Glomerular visceral epithelial cell (primary cell): Measurements from ENCODE around the gene CAMK2G.

Experiments used
- DNase-seq: peaks from one replicate; pipeline ENCODE4 v3.0.0-alpha.2; 2016; ENCODE audit errors: extremely low spot score

Gene CAMK2G

DNA sequence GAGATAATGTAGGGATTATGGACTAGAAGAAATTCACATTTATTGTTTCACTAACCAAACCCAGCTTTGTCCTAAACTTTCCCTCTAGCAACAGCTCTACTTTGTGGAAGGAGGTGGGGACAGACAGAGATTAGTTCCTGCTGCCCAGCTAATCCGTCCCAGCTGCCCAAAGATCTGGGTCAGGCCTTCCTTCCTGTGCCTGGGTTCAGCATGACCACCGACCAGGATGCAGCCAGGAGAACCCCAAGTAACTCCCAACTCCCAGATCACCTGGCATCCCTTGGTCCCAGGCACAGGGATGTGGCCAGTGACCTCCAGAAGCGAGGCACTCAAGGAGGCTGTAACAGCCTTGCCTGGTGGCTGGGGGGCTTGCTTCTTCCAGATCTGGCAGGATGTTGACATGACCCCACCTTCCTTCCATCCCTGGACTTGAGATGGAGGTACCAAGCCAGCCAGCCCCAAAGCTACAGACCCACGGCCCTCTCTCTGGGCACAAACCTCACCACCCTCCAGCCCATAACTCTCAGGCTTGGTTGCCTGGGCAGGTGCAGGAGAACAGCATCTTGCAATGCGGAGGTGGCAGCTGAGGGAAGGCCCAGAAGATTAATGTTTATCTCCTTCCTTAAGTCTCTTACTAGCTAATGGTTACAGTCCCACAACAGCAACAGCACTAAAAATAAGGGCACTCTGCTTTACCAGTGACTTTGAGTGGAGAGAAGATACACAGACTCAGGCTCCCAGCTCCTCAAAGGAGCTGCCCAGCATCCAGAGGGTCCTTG is 11.1 kb downstream of the CAMK2G start:
- DNase-seq = no peak

DNA sequence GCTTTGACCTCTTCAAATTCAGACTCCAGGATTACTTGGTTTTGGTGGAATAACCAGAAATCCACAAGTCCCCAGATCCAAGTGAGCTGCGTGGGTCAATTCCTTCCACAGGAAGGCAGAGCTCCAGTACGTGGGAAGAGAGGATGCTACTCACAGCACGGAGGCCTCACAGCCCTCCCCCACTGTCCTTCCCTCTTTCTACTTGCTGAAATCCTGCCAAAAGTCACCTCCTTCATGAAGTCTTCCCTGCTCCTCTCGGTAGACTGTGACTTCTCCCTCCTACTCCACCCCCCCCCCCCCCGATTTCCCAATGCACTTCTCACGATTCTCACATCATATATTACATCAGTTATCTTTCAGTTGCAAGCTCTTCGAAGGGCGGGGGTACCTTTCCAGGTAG is 12.3 kb downstream of the CAMK2G start:
- no peak for DNase-seq

DNA sequence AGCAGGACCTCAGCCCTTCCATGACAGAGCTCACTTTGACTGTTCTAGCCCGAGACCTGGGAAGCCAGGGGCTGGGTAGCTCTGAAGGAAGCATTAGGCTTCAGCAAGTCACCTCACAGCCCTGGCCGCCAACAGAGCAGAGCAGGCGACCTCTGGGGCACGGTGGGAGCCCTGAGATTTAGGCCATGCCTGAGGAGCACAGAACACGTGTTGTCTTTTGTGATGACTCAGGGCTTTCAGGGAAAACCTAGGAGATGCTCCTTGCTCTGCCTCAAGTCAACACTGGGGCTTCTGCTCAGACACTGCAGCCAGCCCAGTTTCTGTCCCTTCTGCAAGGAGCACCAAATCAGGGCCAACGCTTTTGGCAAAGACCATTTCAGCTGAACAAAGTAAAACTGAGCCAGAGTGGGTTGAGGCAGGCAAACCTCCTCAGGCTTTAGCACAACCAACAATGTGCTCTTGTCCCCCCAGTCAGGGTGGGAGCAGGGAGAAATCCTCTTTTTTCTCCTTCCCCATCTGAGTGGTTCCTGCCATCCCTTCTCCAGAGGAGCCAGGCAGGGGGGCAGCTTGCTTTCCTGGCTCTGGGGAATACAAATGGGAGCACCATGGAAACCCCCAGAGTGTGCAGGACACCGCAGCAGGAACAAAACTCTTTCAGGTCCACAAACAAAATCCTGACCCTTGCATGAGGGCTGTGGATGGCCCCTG is 14.4 kb downstream of the CAMK2G start:
- no peak for DNase-seq

DNA sequence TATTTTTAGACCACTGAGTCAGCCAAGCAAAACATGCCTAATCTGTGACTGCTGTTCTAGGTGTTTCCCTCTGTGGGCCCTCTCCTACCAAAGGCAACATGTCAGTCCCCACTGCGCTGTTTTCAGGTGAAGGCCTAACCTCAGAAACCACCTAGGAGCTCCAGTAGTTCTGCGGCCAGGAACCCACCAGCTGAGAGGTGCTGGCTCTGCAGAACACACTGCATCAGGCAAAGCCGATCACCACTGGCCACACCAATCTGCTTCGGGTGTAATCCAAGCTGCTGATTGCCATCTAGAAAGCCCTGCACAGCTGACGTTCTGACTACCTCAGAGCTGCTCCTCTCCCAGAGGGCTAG is 14.9 kb downstream of the CAMK2G start:
- DNase-seq = no peak

- no peak for DNase-seq
Measured at GRCh38 chr10:73858750-73859427, 15.5 kb downstream of the CAMK2G start.

DNA sequence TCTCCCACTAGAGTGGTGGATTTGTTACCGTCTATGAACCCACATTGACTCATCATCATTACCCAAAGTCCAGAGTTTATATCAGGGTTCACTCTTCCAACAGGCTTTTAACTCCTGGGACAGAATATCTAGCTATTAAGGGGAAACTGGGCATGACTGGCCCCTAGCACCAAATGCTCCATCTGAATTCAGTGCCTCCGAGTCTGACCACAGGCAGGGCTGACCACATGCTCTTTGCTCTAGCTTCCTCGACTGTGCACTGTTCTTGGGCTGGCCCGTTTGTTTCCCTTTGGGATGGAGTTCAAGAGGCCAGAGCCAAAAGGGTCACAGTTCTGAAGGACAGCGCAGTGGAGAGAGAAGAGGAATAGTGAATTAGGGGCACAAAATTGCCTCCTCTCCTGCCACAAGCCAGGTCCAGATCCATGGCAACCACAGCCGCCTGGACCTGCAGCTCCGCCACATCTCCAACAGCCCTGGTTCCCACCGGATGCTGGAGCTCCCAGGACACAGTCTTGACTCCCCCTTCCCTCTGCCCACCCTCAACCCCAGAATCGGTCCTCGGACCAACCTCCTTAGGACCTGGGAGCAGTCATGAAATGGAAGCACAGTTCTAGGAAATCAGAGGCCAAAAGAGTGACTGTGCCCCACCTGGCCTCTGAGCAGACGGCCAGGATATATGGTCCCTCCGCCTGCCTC is 16.2 kb downstream of the CAMK2G start:
- DNase-seq = no peak

GRCh38 chr10:73857446-73857845 is 16.9 kb downstream of the CAMK2G start:
- peak; percentile 61 for DNase-seq

DNA sequence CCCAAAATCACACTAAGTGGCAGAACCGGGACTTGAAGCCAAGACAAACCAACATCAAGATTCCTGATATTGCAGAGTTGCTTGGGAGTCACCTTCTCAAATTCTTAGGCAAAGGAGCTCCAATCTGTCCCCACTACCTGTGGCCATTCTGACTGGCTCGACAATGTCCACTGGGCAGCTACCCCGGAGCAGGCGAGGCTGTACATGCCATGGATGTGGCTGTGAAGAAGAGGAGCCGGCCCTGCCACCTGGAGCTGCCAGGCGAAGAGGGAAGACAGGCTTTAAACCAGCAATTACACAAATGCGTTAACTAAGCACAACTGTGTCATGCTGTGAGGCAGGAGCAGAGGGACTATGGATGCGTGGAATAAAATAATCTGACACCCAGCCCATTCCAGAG is 18.1 kb downstream of the CAMK2G start:
- DNase-seq = no peak

GRCh38 chr10:73855413-73855812 is 18.9 kb downstream of the CAMK2G start:
- no peak for DNase-seq

DNA sequence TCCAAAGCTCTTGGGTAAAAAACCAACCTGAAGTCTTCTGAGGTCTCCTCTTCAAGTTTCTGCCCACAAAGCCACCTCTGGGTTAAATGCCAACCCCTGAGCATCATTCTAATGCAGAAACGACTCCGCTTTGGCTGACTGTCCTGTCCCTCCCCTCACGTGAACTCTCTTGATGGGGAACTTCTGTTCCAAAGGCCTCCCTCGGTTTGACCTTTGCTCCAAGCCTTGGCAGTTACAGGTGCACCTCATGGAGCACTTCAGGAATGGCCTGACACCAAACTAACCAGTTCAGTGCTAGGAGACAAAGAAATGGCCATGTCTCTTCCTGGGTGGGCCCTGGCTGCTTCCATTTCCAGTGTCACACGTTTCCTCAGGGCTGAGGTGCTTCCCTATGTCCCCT is 20.0 kb downstream of the CAMK2G start:
- no peak for DNase-seq

DNA sequence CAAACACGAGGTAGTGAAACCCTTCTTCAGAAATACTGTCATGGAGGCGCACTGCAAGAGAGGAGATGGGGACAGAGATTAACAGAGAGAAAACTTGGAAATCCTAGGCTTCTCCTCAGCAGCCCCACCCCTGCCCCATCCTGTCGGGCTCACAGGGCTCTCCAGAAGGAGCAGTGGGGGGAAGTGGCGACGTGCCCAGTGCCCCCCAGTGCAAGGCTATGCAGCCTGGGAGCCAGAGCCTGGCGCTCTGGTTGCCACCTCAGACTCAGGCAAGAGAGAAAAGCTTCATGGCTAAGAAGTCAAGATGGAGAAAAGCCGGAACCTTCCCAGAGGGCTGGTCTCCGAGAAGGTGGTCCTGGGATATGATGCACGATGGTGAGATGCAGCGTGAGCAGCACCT is 21.2 kb downstream of the CAMK2G start:
- no peak for DNase-seq

DNA sequence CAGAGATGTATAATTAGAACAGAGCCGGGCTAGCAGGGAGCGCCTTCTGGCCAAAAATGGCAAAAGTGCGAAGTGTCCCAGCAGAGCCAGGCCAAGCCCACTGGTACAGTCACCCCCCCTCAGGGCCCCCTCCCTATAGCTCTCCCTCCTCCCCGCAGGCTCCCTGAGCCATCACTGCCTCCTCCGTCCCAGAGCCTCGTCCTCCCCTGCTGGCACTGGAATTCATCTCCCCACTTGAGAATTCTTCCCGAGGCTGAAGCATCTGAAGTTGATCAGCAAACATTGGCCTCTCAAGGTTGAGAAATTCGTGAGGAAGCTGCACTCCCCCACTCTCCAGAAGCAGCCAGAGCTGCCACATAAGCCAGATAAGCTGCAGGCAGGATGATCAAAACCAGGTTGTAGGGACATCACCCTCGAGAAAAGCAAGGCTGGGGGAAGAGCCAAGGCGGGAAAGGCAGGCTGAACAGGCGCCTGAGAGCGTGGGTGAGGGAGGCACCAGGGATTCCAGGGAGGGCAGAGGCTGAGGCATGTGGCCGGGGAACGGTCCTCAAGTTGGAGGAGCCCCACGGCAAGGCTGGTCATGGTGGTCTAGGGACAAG is 23.4 kb downstream of the CAMK2G start:
- no peak for DNase-seq

- no peak for DNase-seq
Measured at GRCh38 chr10:73850211-73850610, 24.1 kb downstream of the CAMK2G start.

DNA sequence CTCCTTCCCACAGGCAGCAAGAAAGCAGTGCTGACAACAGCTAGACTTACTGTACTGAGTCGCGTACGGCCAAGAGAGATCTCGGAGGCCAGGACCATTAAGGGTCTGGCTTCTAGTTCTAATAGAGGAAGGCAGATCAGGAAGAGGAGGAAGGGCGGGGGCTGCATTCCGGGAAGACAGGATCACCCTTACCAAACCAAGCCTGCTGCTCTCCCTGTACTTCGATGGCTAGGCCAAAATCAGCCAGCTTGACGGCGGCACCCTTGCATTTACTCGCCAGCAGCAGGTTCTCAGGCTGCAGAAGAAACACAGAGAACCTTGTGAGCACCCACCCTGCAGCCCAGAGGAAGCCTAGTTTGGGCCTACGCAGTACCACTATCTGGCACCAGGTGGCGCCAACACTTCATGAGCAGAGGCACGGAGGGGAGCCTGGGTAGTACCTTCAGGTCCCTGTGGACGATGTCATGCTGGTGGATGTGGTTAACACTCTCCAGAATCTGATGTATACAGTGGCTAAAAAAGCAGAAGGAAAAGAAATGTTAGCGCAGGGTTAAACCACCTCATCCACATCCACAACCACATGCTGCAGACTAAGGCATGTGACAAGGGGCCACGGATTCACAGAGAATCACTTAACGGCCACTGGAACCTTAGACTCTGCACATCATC is 25.4 kb downstream of the CAMK2G start:
- DNase-seq = peak; percentile 78

DNA sequence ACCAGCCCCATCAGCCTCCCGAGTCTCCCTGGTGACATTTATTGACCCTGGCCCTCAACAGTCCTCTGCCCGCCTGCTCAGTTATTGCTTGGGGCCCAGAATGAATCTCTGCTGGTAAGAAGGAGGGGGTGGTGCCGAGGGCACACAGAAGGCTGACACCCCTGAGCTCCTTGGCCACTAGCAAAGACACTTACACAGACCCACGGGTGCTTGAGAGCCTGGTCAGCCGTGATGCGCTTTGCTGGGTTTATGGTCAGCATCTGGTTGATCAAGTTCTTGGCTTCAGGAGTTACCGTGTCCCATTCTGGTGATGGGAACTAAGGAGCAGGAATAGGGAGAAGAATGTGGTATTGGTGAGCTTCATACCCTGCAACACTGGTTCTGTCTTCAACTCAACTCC is 27.3 kb downstream of the CAMK2G start:
- DNase-seq = no peak

DNA sequence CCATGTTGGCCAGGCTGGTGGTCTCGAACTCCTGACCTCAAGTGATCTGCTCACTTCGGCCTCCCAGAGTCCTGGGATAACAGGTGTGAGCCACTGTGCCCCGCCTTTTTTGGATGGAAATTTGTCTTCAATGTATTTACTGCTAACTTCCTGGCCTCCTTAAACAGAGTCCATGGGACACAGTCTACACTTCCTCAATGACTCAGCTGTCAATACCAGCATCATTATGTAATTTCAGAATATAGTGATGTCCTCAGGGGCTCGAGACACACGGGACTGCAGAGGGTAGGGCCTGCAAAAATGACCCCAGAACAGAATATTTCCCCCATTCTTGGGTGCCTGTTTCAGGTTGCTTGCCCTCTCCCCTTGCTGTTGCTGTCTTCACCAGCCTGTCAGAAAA is 31.1 kb downstream of the CAMK2G start:
- DNase-seq = no peak

GRCh38 chr10:73842349-73842748 is 32.0 kb downstream of the CAMK2G start:
- no peak for DNase-seq

- no peak for DNase-seq
Measured at GRCh38 chr10:73841526-73842285, 32.6 kb downstream of the CAMK2G start.

DNA sequence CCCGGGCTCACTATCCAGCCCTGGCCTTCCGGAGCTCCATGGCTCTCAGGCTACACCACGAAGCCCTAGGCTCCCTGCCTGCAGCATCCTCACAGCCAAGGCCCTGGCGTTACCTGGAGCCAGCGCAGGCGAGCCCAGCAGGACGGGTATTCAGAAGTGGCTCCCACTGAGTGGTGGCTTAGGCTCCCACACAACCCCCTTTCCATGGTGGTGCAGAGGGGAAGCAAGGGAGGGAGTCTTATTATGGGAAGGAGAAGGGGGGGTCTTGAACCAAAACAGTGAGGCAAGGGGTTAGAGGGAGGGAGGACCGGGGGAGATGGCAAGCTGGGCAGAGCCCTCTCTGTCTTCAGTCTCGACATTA is 33.3 kb downstream of the CAMK2G start:
- DNase-seq = no peak

- no peak for DNase-seq
Measured at GRCh38 chr10:73840403-73841060, 33.8 kb downstream of the CAMK2G start.
